DND-41 (cell line): ENCODE data around the gene SETX.

Experiments
- EZH2 ChIP-seq: IDR thresholded peaks from 3 replicates; pipeline ENCODE4 v1.6.1; 2012; ENCODE audit warnings: borderline replicate concordance, low read depth, mild to moderate bottlenecking, moderate library complexity, low read length, inconsistent platforms; ENCODE audit not compliant: severe bottlenecking
- TF ChIP-seq, protein P1 (sequence below): IDR thresholded peaks from 2 replicates; pipeline ENCODE4 v1.5.1; 2012; ENCODE audit warnings: borderline replicate concordance, low read length, moderate library complexity, mild to moderate bottlenecking; ENCODE audit not compliant: poor library complexity, severe bottlenecking; ENCODE audit errors: extremely low read depth

DNA sequence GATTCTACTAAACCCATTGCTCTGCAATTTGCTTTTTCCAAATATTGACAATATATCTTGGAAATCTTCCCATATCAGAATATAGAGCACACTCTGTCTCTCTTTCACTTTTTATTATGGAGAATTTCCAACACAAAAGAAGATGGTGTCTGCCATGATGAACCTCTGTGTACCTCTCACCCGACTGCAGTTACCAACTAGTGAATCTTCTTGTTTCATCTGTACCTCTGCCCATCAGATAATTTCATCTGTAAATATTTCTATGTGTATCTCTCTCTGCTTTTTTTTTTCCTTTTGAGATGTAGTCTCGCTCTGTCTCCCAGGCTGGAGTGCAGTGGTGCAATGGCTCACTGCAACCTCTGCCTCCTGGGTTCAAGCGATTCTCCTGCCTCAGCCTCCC lies 130.1 kb downstream of the SETX start:
- no peak for TF ChIP-seq EZH2
- TF ChIP-seq, protein P1, sequence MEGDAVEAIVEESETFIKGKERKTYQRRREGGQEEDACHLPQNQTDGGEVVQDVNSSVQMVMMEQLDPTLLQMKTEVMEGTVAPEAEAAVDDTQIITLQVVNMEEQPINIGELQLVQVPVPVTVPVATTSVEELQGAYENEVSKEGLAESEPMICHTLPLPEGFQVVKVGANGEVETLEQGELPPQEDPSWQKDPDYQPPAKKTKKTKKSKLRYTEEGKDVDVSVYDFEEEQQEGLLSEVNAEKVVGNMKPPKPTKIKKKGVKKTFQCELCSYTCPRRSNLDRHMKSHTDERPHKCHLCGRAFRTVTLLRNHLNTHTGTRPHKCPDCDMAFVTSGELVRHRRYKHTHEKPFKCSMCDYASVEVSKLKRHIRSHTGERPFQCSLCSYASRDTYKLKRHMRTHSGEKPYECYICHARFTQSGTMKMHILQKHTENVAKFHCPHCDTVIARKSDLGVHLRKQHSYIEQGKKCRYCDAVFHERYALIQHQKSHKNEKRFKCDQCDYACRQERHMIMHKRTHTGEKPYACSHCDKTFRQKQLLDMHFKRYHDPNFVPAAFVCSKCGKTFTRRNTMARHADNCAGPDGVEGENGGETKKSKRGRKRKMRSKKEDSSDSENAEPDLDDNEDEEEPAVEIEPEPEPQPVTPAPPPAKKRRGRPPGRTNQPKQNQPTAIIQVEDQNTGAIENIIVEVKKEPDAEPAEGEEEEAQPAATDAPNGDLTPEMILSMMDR, result no peak
